GM18499 (cell line): ENCODE data around the gene LIMK2.
"Not testable (repeated sequence)": the region's sequence is repeated elsewhere in the genome, so short reads cannot be mapped to it uniquely, and the experiment has no call there.

Source experiments
- ATAC-seq: cut with Tn5 transposase; IDR thresholded peaks from one replicate; pipeline ENCODE4 v1.9.1; 2021; ENCODE audit warnings: moderate number of reproducible peaks; ENCODE audit not compliant: insufficient read depth, unreplicated experiment

Gene LIMK2

DNA sequence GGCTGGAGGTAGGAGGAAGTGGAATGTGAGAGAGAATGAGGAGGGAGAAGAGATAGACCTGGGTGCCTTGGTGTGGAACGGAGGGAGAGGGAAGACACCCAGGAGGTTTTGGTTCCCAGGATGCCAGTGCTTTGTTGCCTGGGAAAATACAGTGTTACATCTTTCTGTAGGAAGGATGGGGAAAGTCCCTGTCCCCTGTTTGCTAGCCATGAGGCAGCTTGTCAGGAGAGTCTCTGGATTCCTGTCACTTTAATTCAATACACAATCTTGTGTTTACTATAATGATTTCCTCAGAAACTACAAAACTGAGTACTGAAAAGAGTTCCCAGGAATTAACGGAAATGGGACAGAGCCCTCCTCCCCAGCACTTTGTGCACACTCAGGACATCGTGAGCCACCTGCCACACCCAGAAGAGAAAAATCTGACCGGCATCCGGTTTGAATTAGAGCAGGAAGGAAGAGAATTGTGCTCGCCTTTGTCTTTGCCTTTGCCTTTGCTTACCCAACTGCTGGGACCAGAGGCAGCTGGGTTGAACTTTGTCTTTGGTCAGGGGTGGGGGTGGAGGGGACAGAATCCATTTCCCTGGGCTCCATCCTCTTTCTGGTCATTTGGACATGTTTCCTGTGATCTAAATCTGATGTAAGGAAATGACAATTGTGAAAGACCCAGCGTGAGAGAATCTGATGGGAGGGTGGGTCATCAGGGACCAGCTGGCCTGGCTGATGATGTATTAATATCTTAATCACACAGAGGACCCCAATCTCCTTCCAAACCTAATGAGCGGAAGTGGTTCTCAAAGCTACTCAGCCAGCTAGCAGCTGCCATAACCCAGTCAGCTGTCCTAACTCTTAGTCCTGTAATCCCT lies 1.3 kb upstream of the LIMK2 start:
- no peak for ATAC-seq

GRCh38 chr22:31211482-31211861 lies 626 bp upstream of the LIMK2 start:
- ATAC-seq = no peak

DNA sequence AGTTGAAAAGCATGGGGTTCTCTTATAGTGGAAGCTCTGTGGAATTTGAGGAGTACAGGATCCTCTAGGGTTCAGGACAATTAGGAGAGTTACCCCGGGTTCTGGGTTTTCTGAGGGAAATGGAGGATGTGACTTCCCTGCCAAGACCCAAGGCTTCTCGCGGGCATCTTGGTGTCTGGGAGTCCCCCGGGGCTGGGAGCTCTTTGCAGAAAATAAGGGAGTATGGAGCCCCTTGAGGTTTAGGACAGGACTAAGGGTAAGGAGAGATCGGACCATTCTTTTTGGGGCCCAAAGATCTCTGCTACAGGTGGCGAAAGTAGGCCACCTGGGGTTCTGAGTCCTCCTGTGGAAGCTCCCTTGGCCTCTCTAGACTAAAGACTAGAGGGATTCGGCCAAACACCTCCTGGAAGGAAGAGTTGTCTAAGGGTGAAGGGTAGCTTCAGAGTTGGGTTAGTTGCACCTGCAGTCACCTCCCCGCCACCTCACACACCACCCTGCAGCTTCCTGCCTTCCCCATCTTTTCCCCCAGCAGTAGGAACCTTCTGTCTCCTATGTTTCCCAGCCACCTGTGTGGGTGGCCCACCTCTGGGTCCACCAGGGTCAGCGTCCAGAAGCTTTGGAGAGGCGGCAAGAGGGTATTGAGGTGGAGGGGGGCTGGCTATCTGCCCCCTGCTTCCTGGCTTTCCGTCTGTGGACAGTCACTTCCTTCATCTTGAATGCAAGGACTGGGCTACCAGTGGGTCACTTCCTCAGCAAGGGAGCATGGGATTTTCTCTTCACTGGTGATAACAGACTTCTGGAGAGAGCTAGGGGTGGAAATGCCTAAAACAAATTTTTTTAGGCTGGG lies 908 bp downstream of the LIMK2 start:
- no peak for ATAC-seq

GRCh38 chr22:31215018-31215535 lies 3.0 kb downstream of the LIMK2 start:
- ATAC-seq = no peak

DNA sequence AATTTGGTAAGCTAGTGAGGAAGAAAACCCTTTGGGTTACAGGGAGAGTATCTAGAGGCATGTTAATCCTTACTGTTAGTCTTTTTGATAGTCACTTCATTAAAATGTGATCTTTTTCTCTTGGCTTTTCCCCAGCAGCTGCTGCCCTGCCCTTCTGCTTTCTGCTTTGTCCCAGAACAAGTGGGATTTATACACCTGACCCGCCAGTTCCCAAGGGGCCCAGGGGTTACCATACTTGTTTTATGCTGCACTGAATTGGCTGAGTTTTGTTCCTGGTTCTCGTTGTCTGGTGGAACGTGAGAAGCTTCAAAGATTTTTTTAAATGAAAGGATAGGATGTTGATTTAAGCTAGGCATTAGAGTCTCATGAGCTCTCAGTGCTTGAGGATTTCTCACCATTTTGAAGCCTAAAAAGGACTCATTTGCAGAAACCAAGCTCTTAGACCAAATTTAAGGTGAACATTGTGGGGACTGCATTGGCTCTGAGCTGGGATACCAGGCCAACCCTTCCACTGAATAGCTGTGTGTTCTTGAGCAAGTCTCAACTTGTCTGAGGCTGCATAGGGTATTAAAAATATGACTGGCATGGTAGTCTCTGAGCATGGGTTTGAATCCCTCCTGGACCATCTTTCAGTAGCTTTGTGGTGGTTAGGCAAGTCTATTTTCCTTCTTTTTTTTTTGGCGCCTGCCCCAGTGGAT lies 6.6 kb downstream of the LIMK2 start:
- ATAC-seq = no peak

GRCh38 chr22:31221084-31221483 lies 9.0 kb downstream of the LIMK2 start:
- ATAC-seq = no peak

GRCh38 chr22:31222736-31223135 lies 10.6 kb downstream of the LIMK2 start:
- ATAC-seq = no peak

DNA sequence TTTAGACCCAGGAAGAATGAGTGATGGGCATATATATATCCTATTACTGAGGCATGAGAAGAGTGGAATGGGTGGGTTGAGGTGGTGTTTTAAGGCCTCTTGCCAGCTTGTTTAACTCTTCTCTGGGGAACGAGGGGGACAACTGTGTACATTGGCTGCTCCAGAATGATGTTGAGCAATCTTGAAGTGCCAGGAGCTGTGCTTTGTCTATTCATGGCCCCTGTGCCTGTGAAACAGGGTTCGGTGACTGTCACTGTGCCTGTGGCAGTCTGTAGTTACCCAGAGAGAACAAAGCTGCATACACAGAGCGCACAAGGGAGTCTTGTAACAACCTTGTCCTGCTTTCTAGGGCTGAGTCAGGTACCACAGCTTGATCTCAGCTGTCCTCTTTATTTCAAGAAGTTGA lies 11.7 kb downstream of the LIMK2 start:
- no peak for ATAC-seq

- ATAC-seq = not testable (repeated sequence)
Observed at GRCh38 chr22:31224691-31225090, 12.6 kb downstream of the LIMK2 start.

DNA sequence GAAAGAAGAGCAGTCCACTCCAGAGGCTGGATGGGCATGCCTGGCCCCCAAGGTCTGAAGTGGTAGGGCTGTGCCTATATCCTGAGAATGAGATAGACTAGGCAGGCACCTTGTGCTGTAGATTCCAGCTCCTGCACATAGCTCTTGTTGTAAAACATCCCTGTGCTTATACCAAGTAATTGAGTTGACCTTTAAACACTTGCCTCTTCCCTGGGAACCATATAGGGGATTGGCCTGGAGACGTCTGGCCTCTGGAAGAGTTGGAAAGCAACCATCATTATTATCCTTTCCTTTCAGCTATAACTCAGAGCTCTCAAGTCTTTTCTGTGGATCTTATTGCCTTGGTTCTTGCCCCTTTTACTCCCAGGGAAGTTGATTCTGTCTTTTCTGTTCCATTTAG lies 15.1 kb downstream of the LIMK2 start:
- no peak for ATAC-seq

GRCh38 chr22:31229402-31230079 lies 17.4 kb downstream of the LIMK2 start:
- ATAC-seq = no peak

- ATAC-seq = no peak
Observed at GRCh38 chr22:31230155-31230870, 18.2 kb downstream of the LIMK2 start.

- no peak for ATAC-seq
Observed at GRCh38 chr22:31230871-31231621, 18.9 kb downstream of the LIMK2 start.

- no peak for ATAC-seq
Observed at GRCh38 chr22:31233001-31233400, 20.9 kb downstream of the LIMK2 start.

DNA sequence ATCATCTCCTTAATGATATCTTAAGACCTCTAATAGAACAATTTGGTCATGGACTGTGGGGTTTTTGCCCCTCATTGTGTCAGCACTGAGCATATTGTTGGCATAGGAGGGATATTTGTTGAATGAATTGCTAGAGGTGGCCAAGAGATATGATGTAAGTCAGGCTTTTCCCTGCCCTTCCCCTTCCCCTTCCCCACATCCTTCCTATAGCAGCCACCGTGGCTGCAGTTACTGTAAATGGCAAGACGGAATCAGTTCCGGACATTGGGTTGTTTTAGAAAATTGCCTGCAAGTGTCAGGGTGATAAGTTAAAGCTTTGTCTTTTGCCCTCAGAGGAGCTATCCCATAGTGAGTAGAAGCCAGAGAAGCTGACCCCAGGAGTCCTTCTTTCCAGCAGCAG lies 23.0 kb downstream of the LIMK2 start:
- ATAC-seq = no peak

DNA sequence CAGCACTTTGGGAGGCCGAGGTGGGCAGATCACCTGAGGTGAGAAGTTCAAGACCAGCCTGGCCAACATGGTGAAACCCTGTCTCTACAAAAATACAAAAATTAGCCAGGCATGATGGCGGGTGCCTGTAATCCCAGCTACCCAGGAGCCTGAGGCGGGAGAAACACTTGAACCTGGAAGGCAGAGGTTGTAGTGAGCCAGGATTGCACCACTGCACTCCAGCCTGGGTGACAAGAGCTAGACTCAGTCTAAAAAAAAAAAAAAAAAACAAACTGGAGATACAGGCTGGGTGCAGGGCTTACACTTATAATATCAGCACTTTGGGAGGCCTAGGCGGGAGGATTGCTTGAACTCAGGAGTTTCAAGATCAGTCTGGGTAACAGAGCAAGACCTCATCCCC lies 23.9 kb downstream of the LIMK2 start:
- not testable (repeated sequence) for ATAC-seq

- no peak for ATAC-seq
Observed at GRCh38 chr22:31238057-31238456, 26.0 kb downstream of the LIMK2 start.

DNA sequence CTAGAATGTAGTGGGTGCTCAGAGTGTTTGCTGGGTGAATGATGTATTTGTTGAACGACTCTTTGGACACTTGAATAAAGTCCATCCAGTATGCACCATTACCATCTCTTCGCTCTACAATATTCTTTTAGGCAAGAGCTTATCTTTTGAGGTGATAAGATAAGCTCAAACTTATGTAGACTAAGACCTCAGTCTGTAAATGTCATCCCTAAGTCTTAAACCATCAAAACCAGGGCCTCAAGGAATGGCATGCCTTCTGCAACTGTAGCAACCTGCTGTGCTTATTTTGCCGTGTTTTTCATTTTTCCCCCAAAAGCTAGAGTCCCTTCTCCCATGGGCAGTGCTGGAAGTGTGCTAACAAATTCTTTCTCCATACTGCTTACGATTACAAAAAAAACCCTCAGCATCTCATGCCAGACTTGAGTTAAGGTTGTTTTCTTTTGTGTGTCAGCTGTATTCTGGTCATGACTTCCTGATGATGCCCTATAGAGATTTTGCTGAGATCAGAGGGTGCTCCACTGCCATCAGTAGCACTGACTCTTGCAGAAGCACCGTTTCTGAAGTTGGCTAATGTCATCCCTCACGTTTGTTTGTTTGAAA lies 27.8 kb downstream of the LIMK2 start:
- no peak for ATAC-seq
